ENCODE results near the gene DCST1.
A peak's percentile ranks its signal among the peaks of the same experiment; 100 is the strongest.

Gene DCST1

GRCh38 chr1:154994269-154994587 is 39.4 kb upstream of the DCST1 start:
- TF ChIP-seq CREB5 (CRISPR knock-in tag; IDR thresholded peaks at IDR 0.05; ENCODE audit: low read depth) (no peak), ZNF8 (CRISPR knock-in tag; IDR thresholded peaks at IDR 0.05) (no peak), ZC3H10 (CRISPR knock-in tag; IDR thresholded peaks at IDR 0.05) (no peak), CSRNP3 (CRISPR knock-in tag; IDR thresholded peaks at IDR 0.05) (no peak), ZNF565 (CRISPR knock-in tag; conservative IDR thresholded peaks at IDR 0.05; ENCODE audit: low read depth) (no peak), ZFP30 (CRISPR knock-in tag; IDR thresholded peaks at IDR 0.05) (no peak), ZNF70 (CRISPR knock-in tag; IDR thresholded peaks at IDR 0.05) (no peak), RARB (CRISPR knock-in tag; IDR thresholded peaks at IDR 0.05) (no peak), ESRRG (CRISPR knock-in tag; IDR thresholded peaks at IDR 0.05) (no peak), SNAI2 (CRISPR knock-in tag; IDR thresholded peaks at IDR 0.05) (no peak), BACH2 (CRISPR knock-in tag; IDR thresholded peaks at IDR 0.05; ENCODE audit: borderline replicate concordance) (no peak), CSDC2 (CRISPR knock-in tag; IDR thresholded peaks at IDR 0.05) (no peak), ISL1 (CRISPR knock-in tag; IDR thresholded peaks at IDR 0.05) (no peak), ZFP3 (CRISPR knock-in tag; IDR thresholded peaks at IDR 0.05) (no peak), PATZ1 (CRISPR knock-in tag; IDR thresholded peaks at IDR 0.05; ENCODE audit: borderline replicate concordance) (no peak), TCF4 (CRISPR knock-in tag; IDR thresholded peaks at IDR 0.05; ENCODE audit: borderline replicate concordance) (no peak), TOX (CRISPR knock-in tag; IDR thresholded peaks at IDR 0.05; ENCODE audit: borderline replicate concordance) (no peak), GLIS3 (CRISPR knock-in tag; IDR thresholded peaks at IDR 0.05) (no peak), PPARA (CRISPR knock-in tag; IDR thresholded peaks at IDR 0.05; ENCODE audit: borderline replicate concordance) (no peak), OSR1 (CRISPR knock-in tag; IDR thresholded peaks at IDR 0.05) (no peak)
- ATAC-seq, result no peak

- TF ChIP-seq ISL1 (CRISPR knock-in tag; IDR thresholded peaks at IDR 0.05), result no peak
- ATAC-seq, result no peak
These were observed 39.0 kb upstream of the DCST1 start for GRCh38 chr1:154994591-154994990.

GRCh38 chr1:154995301-154995983 is 38.2 kb upstream of the DCST1 start:
- peak; percentile 40 for ATAC-seq
- peak; percentile 5; the same call in 1 of the 2 replicates for TF ChIP-seq TOX (CRISPR knock-in tag; IDR thresholded peaks at IDR 0.05; ENCODE audit: borderline replicate concordance)

- TF ChIP-seq ARNTL (CRISPR knock-in tag; IDR thresholded peaks at IDR 0.05; ENCODE audit: borderline replicate concordance, low read depth), result no peak
- no peak for TF ChIP-seq TSHZ2 (CRISPR knock-in tag; IDR thresholded peaks at IDR 0.05)
- TF ChIP-seq TCF4 (CRISPR knock-in tag; IDR thresholded peaks at IDR 0.05; ENCODE audit: borderline replicate concordance), result no peak
- TF ChIP-seq CREB5 (CRISPR knock-in tag; IDR thresholded peaks at IDR 0.05; ENCODE audit: low read depth), result no peak
- TF ChIP-seq CSRNP3 (CRISPR knock-in tag; IDR thresholded peaks at IDR 0.05), result no peak
- TF ChIP-seq ZFP30 (CRISPR knock-in tag; IDR thresholded peaks at IDR 0.05), result no peak
- no peak for TF ChIP-seq POU6F1 (CRISPR knock-in tag; IDR thresholded peaks at IDR 0.05; ENCODE audit: borderline replicate concordance, low read depth)
- no peak for TF ChIP-seq ISL1 (CRISPR knock-in tag; IDR thresholded peaks at IDR 0.05)
- no peak for TF ChIP-seq ZNF70 (CRISPR knock-in tag; IDR thresholded peaks at IDR 0.05)
- TF ChIP-seq ESRRG (CRISPR knock-in tag; IDR thresholded peaks at IDR 0.05), result no peak
- no peak for TF ChIP-seq RARB (CRISPR knock-in tag; IDR thresholded peaks at IDR 0.05)
- ATAC-seq, result no peak
These were observed 36.5 kb upstream of the DCST1 start for GRCh38 chr1:154996966-154997701.

Measured in SK-N-SH treated with all-trans-retinoic acid at 6 μM for 48 hours (cell line).